BLaER1 (cell line): ENCODE data around the gene TRABD.

ENCODE experiments used
- H3K27ac ChIP-seq: shearing (Covaris generic); formaldehyde crosslinking; 2 replicates; pipeline ENCODE4 v1.8.1; 2022
- H3K27me3 ChIP-seq: shearing (Covaris generic); formaldehyde crosslinking; 2 replicates; pipeline ENCODE4 v1.8.1; 2022
- H3K36me3 ChIP-seq: shearing (Covaris generic); formaldehyde crosslinking; 2 replicates; pipeline ENCODE4 v1.8.1; 2022
- H3K4me1 ChIP-seq: shearing (Covaris generic); formaldehyde crosslinking; 2 replicates; pipeline ENCODE4 v1.8.1; 2022
- H3K4me2 ChIP-seq: shearing (Covaris generic); formaldehyde crosslinking; 2 replicates; pipeline ENCODE4 v1.8.1; 2022
- H3K4me3 ChIP-seq: shearing (Covaris generic); formaldehyde crosslinking; 2 replicates; pipeline ENCODE4 v1.8.1; 2022
- H3K9ac ChIP-seq: shearing (Covaris generic); formaldehyde crosslinking; 2 replicates; pipeline ENCODE4 v1.8.1; 2022
- H3K9me3 ChIP-seq: shearing (Covaris generic); formaldehyde crosslinking; 2 replicates; pipeline ENCODE4 v1.8.1; 2022
- H4K20me1 ChIP-seq: shearing (Covaris generic); formaldehyde crosslinking; 2 replicates; pipeline ENCODE4 v1.8.1; 2022
- Cebpa-rat ChIP-seq: shearing (Covaris generic); IDR thresholded peaks from 2 replicates; pipeline ENCODE4 v1.8.1; 2022

TRABD gene

DNA sequence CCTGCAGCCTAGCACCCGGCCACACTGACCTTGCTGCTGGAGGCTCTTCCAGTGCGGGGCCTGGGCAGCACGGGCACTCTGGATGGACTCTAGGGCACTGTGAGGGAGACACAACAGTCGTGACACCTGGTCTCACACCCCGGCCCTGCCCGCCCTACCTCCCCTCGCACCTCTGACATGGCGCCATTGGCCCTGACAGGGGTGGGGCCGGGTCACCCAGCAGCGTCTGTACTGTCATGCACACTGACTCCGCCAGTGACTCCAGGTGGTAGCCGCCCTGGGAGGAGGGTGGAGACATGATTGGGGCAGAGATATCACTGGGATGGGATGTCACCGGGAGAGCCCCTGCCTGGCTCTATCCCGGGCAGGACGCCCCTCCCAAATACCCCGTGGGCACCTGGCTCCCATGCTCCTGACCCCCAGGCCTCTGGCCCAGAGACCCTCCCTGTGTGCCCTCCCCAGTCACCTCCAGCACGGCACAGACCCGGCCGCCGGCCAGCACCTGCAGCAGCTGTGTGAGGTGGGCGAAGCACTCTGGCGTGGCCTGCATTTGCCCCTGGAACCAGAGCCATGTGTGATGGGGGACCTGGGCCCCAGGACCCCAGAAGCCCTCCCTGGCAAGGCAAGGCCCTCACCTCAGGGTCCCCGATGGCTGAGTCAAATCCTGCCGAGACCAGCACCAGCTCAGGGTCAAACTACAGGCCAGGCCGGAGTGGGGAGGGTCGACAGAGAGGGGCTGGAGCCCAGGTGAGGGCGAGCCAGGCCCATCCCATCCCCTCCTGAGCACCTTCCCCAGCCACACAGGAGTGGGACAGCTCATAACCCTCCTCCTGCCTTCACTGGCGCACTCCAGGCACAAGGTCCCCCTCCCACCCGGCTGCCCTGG lies 62.7 kb downstream of the TRABD start:
- Histone ChIP-seq H4K20me1 (peaks cover 71% of the 10 kb centered on the region), H3K4me2 (peak overlapping the region; percentile 54), H3K27ac (0 out of 2 replicates have a peak overlapping the region, but pooled peaks have one; percentile 2), H3K27me3 (no peaks in the 10 kb centered on the region), H3K4me1 (peaks cover 63% of the 10 kb centered on the region), H3K9ac (peak overlapping the region; percentile 19; the same call in 1 of the 2 replicates), H3K4me3 (no peak overlapping the region), H3K36me3 (peaks cover 40% of the 10 kb centered on the region), H3K9me3 (no peaks in the 10 kb centered on the region)
- no peak for TF ChIP-seq Cebpa-rat
